22Rv1 (cell line): ENCODE data around the gene LMBR1.

ENCODE experiments used
- ZFX ChIP-seq: fragments of 450-650 bp; IDR thresholded peaks from 2 replicates; pipeline ENCODE4 v1.6.1; 2017; ENCODE audit warnings: antibody characterized with exemption, borderline replicate concordance
- TF ChIP-seq, protein P1 (sequence below): fragments of 450-650 bp; IDR thresholded peaks from 2 replicates; pipeline ENCODE4 v1.5.1; 2017; ENCODE audit warnings: mild to moderate bottlenecking

DNA sequence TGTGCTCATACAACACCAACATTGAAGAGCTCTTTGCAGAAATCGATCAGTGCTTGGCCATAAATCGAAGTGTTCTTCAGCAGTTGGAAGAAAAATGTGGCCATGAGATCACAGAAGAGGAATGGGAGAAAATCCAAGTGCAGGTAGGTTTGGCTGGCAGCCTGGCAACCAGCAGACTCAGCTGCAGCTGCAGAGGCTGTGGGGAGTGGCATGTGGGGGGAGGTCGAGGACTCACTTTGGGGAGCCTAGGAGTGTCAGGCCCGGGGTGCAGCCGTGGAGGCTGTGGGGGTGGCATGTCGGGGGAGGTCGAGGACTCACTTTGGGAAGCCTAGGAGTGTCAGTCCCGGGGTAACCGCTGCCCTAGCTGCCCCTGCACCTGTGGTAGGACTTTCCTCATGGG lies 217.3 kb downstream of the LMBR1 start:
- TF ChIP-seq, protein P1, sequence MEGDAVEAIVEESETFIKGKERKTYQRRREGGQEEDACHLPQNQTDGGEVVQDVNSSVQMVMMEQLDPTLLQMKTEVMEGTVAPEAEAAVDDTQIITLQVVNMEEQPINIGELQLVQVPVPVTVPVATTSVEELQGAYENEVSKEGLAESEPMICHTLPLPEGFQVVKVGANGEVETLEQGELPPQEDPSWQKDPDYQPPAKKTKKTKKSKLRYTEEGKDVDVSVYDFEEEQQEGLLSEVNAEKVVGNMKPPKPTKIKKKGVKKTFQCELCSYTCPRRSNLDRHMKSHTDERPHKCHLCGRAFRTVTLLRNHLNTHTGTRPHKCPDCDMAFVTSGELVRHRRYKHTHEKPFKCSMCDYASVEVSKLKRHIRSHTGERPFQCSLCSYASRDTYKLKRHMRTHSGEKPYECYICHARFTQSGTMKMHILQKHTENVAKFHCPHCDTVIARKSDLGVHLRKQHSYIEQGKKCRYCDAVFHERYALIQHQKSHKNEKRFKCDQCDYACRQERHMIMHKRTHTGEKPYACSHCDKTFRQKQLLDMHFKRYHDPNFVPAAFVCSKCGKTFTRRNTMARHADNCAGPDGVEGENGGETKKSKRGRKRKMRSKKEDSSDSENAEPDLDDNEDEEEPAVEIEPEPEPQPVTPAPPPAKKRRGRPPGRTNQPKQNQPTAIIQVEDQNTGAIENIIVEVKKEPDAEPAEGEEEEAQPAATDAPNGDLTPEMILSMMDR, result no peak
- TF ChIP-seq ZFX, result no peak
